RWPE1 (cell line): ENCODE results near the gene WDR4.
"Not testable (repeated sequence)": the region's sequence is repeated elsewhere in the genome, so short reads cannot be mapped to it uniquely, and the experiment has no call there.

Experiments
- CTCF ChIA-PET: fragments of 350-600 bp; sonication (Branson Sonifier 250); formaldehyde crosslinking; extraction: SDS; loops from one replicate; lab custom pipeline; 2021; lab: Yijun Ruan, JAX
- POLR2A ChIA-PET: fragments of 400-600 bp; formaldehyde crosslinking; extraction: SDS; loops from one replicate; lab custom pipeline; 2020; ENCODE audit warnings: antibody characterized with exemption; ENCODE audit not compliant: low non-redundant PET; lab: Yijun Ruan, JAX
- DNase-seq: peaks from one replicate; pipeline ENCODE4 v3.0.0; 2012; ENCODE audit warnings: low spot score
- H3K27ac ChIP-seq: fragments of 450-650 bp; 2 replicates; pipeline ENCODE4 v1.5.1; 2017
- CTCF ChIP-seq: fragments of 450-650 bp; conservative IDR thresholded peaks from 2 replicates; pipeline ENCODE4 v1.5.1; 2017; ENCODE audit warnings: low read depth, mild to moderate bottlenecking

Gene WDR4

GRCh38 chr21:42818328-42818749 lies 61.0 kb downstream of the WDR4 start:
- peak; percentile 83 for TF ChIP-seq CTCF
- peak; percentile 46 for DNase-seq
- CTCF ChIA-PET = interaction anchor here (0.8 to 1.2 kb wide), 2 partner anchors 163 to 549 kb away, joined by 3 to 9 read pairs; no protein-coding TSS in a partner anchor
- no peak overlapping the region for H3K27ac ChIP-seq
- POLR2A ChIA-PET = no interaction called here

- ChIA-PET POLR2A (no interaction called here), CTCF (interaction anchor here (1.1 kb wide), 1 partner anchor 222 kb away, joined by 3 read pairs; no protein-coding TSS in a partner anchor)
- TF ChIP-seq CTCF = no peak
- DNase-seq = no peak
- no peak overlapping the region for H3K27ac ChIP-seq
These were observed 64.1 kb downstream of the WDR4 start for GRCh38 chr21:42815217-42815616.

- CTCF ChIA-PET = interaction anchor here (0.6 to 1.2 kb wide), 2 partner anchors 30 to 503 kb away, joined by 3 to 4 read pairs; no protein-coding TSS in a partner anchor
- H3K27ac ChIP-seq, POLR2A ChIA-PET, DNase-seq: not testable (repeated sequence)
These were observed 66.7 kb downstream of the WDR4 start for GRCh38 chr21:42812528-42813241.

- POLR2A ChIA-PET = no interaction called here
- DNase-seq = no peak
- TF ChIP-seq CTCF = no peak
- CTCF ChIA-PET = no interaction called here
- H3K27ac ChIP-seq = no peak overlapping the region
These were observed 67.4 kb downstream of the WDR4 start for GRCh38 chr21:42811960-42812359.

- POLR2A ChIA-PET = no interaction called here
- no peak overlapping the region for H3K27ac ChIP-seq
- TF ChIP-seq CTCF = no peak
- CTCF ChIA-PET = interaction anchor here (0.6 kb wide), 1 partner anchor 16 kb away, joined by 4 read pairs; no protein-coding TSS in a partner anchor
- DNase-seq = no peak
These were observed 69.5 kb downstream of the WDR4 start for GRCh38 chr21:42809577-42810475.

- ChIA-PET POLR2A (no interaction called here), CTCF (interaction anchor here (0.6 kb wide), 1 partner anchor 15 kb away, joined by 4 read pairs; no protein-coding TSS in a partner anchor)
- no peak for DNase-seq
- H3K27ac ChIP-seq = no peak overlapping the region
- TF ChIP-seq CTCF = no peak
These were observed 70.2 kb downstream of the WDR4 start for GRCh38 chr21:42809171-42809570.
